ENCODE measurements around the gene SUCLG1.
"Not testable (repeated sequence)": the region's sequence is repeated elsewhere in the genome, so short reads cannot be mapped to it uniquely, and the experiment has no call there.

The SUCLG1 gene

GRCh38 chr2:84417453-84418145 is 41.5 kb downstream of the SUCLG1 start:
- DNase-seq: no peak

- no peak for DNase-seq
Observed at GRCh38 chr2:84409531-84409930, 49.5 kb downstream of the SUCLG1 start.

- DNase-seq: not testable (repeated sequence)
Observed at GRCh38 chr2:84402111-84402510, 57.0 kb downstream of the SUCLG1 start.

- not testable (repeated sequence) for DNase-seq
Observed at GRCh38 chr2:84399839-84400238, 59.2 kb downstream of the SUCLG1 start.

- no peak for DNase-seq
Observed at GRCh38 chr2:84395820-84396219, 63.3 kb downstream of the SUCLG1 start.

- no peak for DNase-seq
Observed at GRCh38 chr2:84394628-84395027, 64.5 kb downstream of the SUCLG1 start.

- DNase-seq: no peak
Observed at GRCh38 chr2:84393829-84394228, 65.3 kb downstream of the SUCLG1 start.

- DNase-seq: no peak
Observed at GRCh38 chr2:84389794-84390193, 69.3 kb downstream of the SUCLG1 start.

GRCh38 chr2:84388921-84389490 is 70.1 kb downstream of the SUCLG1 start:
- no peak for DNase-seq

- DNase-seq: no peak
Observed at GRCh38 chr2:84388133-84388532, 70.9 kb downstream of the SUCLG1 start.

- DNase-seq: no peak
Observed at GRCh38 chr2:84386336-84387040, 72.6 kb downstream of the SUCLG1 start.

GRCh38 chr2:84383271-84383670 is 75.8 kb downstream of the SUCLG1 start:
- no peak for DNase-seq

- no peak for DNase-seq
Observed at GRCh38 chr2:84380875-84381274, 78.2 kb downstream of the SUCLG1 start.

- DNase-seq: no peak
Observed at GRCh38 chr2:84378960-84379359, 80.1 kb downstream of the SUCLG1 start.

- no peak for DNase-seq
Observed at GRCh38 chr2:84375020-84375419, 84.1 kb downstream of the SUCLG1 start.

- no peak for DNase-seq
Observed at GRCh38 chr2:84373866-84374265, 85.2 kb downstream of the SUCLG1 start.

Measured in stimulated activated CD4-positive, alpha-beta T cell treated with anti-CD3 and anti-CD28 coated beads, Interleukin-12 subunit alpha, Interleukin-12 subunit beta, amount 100 ng/mL, for 4 hours (primary cell).